ENCODE measurements around the gene PTPN3.

Gene PTPN3

DNA sequence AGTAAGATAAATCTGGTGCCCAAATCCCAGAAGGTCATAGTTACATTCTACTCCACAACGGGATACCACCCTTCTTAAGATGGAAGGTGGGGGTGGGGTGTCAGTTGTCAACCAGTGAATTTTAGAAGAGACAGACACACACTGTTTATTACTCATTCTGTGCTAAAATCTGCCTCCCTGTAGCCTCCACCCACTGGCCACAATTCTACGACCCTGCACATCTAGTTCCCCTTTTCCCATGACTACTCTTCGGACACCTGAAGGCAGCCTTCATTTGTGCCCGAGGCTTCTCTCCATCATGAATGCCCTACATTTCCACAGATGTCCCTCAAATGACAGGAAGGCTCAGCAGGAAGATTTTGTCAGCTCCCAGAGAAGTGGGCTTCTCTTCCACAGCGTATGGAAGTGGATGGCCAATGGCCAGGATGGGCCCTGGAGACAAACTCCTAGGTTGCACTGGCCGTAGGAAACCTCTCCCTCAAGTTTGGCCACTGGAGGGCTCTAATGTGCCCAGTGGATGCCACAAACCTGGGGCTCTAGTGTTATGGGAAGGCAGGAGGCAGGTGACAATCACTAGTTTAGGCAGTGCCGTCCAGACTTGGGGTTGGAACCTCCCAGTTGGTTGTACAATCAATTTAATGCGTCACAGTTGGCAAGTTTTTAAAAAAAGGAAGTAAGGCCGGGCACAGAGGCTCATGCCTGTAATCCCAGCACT, 46.6 kb downstream of the PTPN3 start:
- Histone ChIP-seq H3K36me3 (peaks cover 18 to 36% (median 23%) of the 10 kb centered on the region in 3 donors), H3K4me1 (no peaks in the 10 kb centered on the region), H3K27me3 (no peaks in the 10 kb centered on the region), H3K9me3 (no peaks in the 10 kb centered on the region), H3K27ac (no peak overlapping the region), H3K4me3 (no peak overlapping the region)
- DNase-seq: no peak
- intact Hi-C loops (cut with DNase I; ENCODE audit: low total_unique reads): no loop called here
- TF ChIP-seq, protein P1, sequence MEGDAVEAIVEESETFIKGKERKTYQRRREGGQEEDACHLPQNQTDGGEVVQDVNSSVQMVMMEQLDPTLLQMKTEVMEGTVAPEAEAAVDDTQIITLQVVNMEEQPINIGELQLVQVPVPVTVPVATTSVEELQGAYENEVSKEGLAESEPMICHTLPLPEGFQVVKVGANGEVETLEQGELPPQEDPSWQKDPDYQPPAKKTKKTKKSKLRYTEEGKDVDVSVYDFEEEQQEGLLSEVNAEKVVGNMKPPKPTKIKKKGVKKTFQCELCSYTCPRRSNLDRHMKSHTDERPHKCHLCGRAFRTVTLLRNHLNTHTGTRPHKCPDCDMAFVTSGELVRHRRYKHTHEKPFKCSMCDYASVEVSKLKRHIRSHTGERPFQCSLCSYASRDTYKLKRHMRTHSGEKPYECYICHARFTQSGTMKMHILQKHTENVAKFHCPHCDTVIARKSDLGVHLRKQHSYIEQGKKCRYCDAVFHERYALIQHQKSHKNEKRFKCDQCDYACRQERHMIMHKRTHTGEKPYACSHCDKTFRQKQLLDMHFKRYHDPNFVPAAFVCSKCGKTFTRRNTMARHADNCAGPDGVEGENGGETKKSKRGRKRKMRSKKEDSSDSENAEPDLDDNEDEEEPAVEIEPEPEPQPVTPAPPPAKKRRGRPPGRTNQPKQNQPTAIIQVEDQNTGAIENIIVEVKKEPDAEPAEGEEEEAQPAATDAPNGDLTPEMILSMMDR (IDR thresholded peaks at IDR 0.05): no peak

DNA sequence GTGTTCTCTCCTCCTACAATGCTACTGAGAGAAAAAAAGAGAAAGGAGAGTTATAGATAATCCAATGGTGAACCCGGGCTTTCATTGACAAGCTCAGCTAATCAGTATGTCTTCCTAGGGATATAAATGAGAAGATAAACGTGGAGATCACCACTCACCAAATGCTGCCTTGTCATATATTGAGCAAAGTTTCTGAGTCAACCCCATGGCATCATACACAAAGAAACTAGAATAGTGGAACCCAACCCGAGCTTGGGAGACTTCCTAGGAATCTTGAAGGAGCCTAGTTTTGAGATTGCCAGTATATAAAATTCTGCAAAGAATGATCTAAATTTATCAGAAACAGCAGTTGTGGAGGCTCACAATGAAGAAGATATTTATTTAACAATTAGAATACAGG, 47.8 kb downstream of the PTPN3 start:
- Histone ChIP-seq H3K27me3 (no peaks in the 10 kb centered on the region), H3K4me1 (no peaks in the 10 kb centered on the region), H3K36me3 (peaks cover 7 to 34% (median 20%) of the 10 kb centered on the region in 3 donors), H3K27ac (no peak overlapping the region), H3K4me3 (no peak overlapping the region), H3K9me3 (no peaks in the 10 kb centered on the region)
- TF ChIP-seq, protein P1 (IDR thresholded peaks at IDR 0.05): no peak
- intact Hi-C loops (cut with DNase I; ENCODE audit: low total_unique reads): no loop called here
- DNase-seq: no peak

DNA sequence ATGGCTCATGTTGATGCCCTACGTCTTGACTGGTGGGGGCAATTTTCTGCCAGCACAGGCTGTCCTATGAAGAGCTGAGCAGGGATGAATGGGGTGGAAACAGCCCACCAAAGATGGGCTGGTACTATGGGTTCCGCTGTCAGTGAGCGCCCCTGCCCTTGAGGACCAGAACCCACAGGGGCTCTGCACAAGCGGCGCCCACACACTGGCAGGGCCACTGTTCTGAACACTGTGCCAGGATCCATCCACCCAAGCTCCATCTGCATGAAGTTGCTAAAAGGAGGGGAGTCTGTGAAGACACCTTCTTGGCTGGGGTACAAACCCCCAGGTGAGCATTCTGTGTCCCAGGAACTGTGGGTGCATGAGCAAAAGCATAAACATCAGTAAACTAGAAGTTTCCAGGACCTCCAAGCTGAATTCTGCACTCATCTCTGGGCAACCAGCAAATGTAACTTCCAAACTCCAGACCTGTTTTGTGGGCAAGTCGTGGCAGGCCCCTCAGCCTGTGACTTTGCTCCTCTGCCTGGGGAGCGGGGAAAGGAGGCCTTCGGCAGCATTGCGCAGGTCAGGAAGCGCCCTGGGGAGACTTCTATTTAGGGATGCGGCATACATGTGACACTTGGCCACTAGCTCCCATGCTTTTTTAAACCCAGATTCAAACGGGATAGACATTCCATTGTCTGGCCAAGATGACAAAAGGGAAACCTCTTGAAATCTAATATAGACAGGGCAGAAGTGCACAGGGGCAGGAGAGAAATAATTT, 48.9 kb downstream of the PTPN3 start:
- TF ChIP-seq, protein P1 (IDR thresholded peaks at IDR 0.05): no peak
- Histone ChIP-seq H3K36me3 (peaks cover 0 to 35% (median 18%) of the 10 kb centered on the region in 3 donors), H3K9me3 (no peaks in the 10 kb centered on the region), H3K4me1 (no peaks in the 10 kb centered on the region), H3K27ac (no peak overlapping the region), H3K27me3 (no peaks in the 10 kb centered on the region), H3K4me3 (no peak overlapping the region)
- no peak for DNase-seq
- intact Hi-C loops (cut with DNase I; ENCODE audit: low total_unique reads): no loop called here

DNA sequence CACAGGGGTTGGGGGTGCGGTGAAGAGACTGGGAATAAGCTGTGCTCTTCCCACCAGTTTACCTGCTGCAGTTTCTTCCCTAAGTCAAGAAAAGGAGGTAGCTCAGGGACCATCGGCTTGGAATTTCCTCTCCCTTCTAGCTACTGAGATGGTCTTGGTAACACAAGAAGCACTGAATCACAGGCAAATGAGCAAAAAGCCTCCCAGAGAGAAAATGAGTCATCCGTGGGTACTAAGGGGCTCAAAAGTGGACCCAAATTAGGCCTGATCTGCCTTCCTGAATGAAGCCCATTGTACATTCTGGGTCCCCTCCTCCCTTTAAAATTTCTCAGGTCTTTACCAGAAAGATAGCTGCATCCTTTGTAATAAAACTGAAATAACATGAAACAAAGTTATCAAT, 49.9 kb downstream of the PTPN3 start:
- intact Hi-C loops (cut with DNase I; ENCODE audit: low total_unique reads): no loop called here
- TF ChIP-seq, protein P1 (IDR thresholded peaks at IDR 0.05): no peak
- H3K4me3 ChIP-seq: no peak overlapping the region
- H3K36me3 ChIP-seq: peaks cover 0 to 45% (median 21%) of the 10 kb centered on the region in 3 donors
- H3K9me3 ChIP-seq: no peaks in the 10 kb centered on the region
- no peaks in the 10 kb centered on the region for H3K4me1 ChIP-seq
- H3K27me3 ChIP-seq: no peaks in the 10 kb centered on the region
- no peak overlapping the region for H3K27ac ChIP-seq
- DNase-seq: no peak

DNA sequence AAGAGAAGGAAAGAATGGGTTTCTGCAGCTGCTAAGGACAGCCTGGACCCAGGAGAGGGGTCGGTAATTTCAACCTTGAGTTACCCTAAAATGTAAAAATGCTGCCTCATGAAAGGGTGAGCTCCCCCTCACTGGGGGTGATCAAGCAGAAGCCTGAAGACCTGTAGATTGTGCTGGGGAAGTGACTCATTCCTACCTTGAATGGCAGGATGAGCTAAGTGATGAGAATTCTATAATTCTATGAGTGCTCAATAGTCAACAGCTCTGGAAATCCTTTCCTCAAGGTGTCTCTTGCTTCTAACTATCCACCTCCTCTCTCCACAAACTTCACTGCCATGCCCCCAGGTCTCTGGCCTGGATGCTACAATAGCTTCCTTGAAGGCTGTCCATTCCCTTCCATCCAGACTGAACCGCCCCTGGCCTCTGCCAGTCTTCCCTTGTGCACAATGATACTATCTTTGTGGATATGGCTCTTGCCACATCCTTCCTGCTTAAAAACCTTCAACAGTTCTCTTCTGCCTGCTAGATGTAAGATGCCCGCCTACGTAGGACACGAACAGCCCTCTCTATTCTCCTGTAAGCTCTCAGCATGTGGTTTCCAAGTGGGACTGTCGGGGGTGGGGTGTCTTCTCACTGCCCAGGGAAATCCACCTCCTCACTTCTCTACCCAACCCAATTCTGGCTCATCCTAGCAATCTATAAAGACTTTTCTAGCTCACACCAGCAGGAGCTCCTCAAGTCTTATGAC, 50.6 kb downstream of the PTPN3 start:
- intact Hi-C loops (cut with DNase I; ENCODE audit: low total_unique reads): loop anchor here (2.0 kb wide), 1 partner anchor 71 kb away; no protein-coding TSS in a partner anchor
- TF ChIP-seq, protein P1 (IDR thresholded peaks at IDR 0.05): no peak
- H3K4me1 ChIP-seq: no peaks in the 10 kb centered on the region
- H3K27me3 ChIP-seq: no peaks in the 10 kb centered on the region
- no peak for DNase-seq
- H3K4me3 ChIP-seq: no peak overlapping the region
- no peaks in the 10 kb centered on the region for H3K9me3 ChIP-seq
- H3K27ac ChIP-seq: no peak overlapping the region
- peaks cover 0 to 45% (median 17%) of the 10 kb centered on the region in 3 donors for H3K36me3 ChIP-seq
